ENCODE measurements around the gene OLFM1. TPM values are rescaled to one million over a fixed set of nuclear protein-coding genes. Genes with fewer than 3 reads are reported as not detected.

OLFM1 gene
- total and polyA plus RNA-seq, 2 donors = 21.8 to 45.7 TPM

GRCh38 chr9:135123126-135123772, 35.8 kb downstream of the OLFM1 start:
- no peak for DNase-seq (ENCODE audit: extremely low spot score)
- H3K36me3 ChIP-seq (ENCODE audit: insufficient read depth) = no peaks in the 10 kb centered on the region
- no peaks in the 10 kb centered on the region for H3K4me1 ChIP-seq (ENCODE audit: insufficient read depth)
- no peak overlapping the region for H3K4me3 ChIP-seq (ENCODE audit: low read depth, low read length)
- 62% methylated on average over 6 of the region's 6 CpGs for WGBS
- no peak overlapping the region for H3K27ac ChIP-seq (ENCODE audit: low read depth)

- Histone ChIP-seq H3K4me1 (ENCODE audit: insufficient read depth) (no peaks in the 10 kb centered on the region), H3K27ac (ENCODE audit: low read depth) (no peak overlapping the region), H3K4me3 (ENCODE audit: low read depth, low read length) (no peak overlapping the region), H3K36me3 (ENCODE audit: insufficient read depth) (no peaks in the 10 kb centered on the region)
- DNase-seq (ENCODE audit: extremely low spot score) = no peak
- 58% methylated on average over 7 of the region's 7 CpGs for WGBS
Observed at GRCh38 chr9:135123773-135124134, 36.3 kb downstream of the OLFM1 start.

DNA sequence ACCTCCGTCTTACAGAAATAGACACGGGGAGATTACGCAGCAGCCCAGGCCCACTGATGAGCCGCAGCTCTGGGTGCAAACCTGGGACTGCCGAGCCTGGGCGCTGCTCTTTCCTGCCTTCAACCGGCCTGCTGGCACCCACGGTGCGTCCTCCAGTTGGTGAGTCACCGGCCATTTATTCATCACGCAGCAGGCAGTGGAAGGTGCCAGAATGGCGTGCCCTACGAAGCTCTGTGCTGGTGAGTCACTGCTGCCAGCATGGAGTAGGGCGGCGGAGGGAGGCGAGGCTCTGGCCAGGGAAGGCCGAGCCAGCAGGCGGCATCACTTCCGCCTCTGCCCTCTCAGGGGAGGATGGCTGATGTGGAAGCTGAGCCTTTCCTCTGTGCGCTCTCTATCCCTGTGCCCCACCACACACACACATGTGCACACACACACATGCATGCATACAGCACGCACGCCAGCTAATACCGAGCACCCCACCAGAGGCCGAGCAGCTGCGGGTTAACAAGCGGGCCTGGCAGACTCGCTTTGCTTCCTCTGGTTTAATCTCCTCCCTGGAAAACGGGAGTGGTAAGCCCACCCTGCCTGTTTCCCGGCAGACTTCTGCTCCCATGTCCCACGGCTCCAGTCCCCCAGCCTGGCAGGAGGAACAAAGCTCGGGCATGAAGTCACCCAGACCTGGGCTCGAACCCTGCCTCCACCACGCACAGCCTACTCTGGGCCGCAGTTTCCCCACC, 39.2 kb downstream of the OLFM1 start:
- H3K27ac ChIP-seq (ENCODE audit: low read depth) = no peak overlapping the region
- 69% methylated on average over 34 of the region's 34 CpGs for WGBS
- no peak for DNase-seq (ENCODE audit: extremely low spot score)
- H3K4me3 ChIP-seq (ENCODE audit: low read depth, low read length) = no peak overlapping the region
- H3K4me1 ChIP-seq (ENCODE audit: insufficient read depth) = no peaks in the 10 kb centered on the region
- no peaks in the 10 kb centered on the region for H3K36me3 ChIP-seq (ENCODE audit: insufficient read depth)

GRCh38 chr9:135127718-135128670, 40.5 kb downstream of the OLFM1 start:
- 57% methylated on average over 23 of the region's 23 CpGs for WGBS
- DNase-seq (ENCODE audit: extremely low spot score) = no peak
- no peaks in the 10 kb centered on the region for H3K36me3 ChIP-seq (ENCODE audit: insufficient read depth)
- H3K4me1 ChIP-seq (ENCODE audit: insufficient read depth) = no peaks in the 10 kb centered on the region
- no peak overlapping the region for H3K4me3 ChIP-seq (ENCODE audit: low read depth, low read length)
- H3K27ac ChIP-seq (ENCODE audit: low read depth) = no peak overlapping the region

- WGBS = 91% methylated on average over 7 of the region's 7 CpGs
- H3K27ac ChIP-seq (ENCODE audit: low read depth) = no peak overlapping the region
- no peak overlapping the region for H3K4me3 ChIP-seq (ENCODE audit: low read depth, low read length)
- no peaks in the 10 kb centered on the region for H3K36me3 ChIP-seq (ENCODE audit: insufficient read depth)
- DNase-seq (ENCODE audit: extremely low spot score) = no peak
- H3K4me1 ChIP-seq (ENCODE audit: insufficient read depth) = no peaks in the 10 kb centered on the region
Observed at GRCh38 chr9:135129137-135129695, 41.7 kb downstream of the OLFM1 start.

DNA sequence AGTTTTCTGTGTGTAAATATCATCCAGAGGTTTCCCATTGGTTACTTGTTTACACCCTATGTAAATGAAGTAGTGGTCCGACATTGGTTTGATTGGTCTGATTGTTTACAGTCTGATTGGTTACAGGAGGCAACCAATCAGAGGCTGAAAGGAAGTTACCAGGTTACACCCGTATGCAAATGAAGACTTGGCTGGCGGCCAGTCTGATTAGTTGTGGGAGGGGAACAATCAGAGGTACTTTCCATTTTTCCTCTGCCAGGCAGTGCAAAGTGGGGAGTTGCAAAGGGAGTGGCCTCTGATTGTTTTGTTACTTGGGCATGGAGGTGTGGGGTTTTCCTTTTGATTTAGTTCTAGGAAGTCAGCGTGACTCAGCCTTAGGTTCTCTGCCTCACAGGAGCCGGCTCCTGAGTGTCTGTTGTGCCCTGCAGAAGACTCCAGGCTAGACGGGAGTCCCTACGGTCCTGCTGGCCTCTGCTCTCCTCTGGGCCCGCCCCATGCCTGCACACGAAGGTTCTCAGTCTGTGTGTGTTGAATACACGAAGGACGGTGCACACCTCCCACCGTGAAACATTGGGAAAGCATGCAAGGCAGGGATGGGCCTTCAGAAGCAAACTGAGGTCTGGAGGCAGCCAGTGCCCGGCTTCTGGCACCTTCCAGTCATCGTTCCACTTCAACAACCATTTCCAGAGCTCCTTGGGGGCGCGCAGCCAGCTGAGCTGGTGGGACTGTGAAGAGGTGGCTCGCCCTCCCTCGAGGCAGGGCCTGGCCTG, 42.9 kb downstream of the OLFM1 start:
- 81% methylated on average over 18 of the region's 18 CpGs for WGBS
- H3K36me3 ChIP-seq (ENCODE audit: insufficient read depth) = no peaks in the 10 kb centered on the region
- no peaks in the 10 kb centered on the region for H3K4me1 ChIP-seq (ENCODE audit: insufficient read depth)
- H3K4me3 ChIP-seq (ENCODE audit: low read depth, low read length) = no peak overlapping the region
- H3K27ac ChIP-seq (ENCODE audit: low read depth) = no peak overlapping the region
- DNase-seq (ENCODE audit: extremely low spot score) = no peak

DNA sequence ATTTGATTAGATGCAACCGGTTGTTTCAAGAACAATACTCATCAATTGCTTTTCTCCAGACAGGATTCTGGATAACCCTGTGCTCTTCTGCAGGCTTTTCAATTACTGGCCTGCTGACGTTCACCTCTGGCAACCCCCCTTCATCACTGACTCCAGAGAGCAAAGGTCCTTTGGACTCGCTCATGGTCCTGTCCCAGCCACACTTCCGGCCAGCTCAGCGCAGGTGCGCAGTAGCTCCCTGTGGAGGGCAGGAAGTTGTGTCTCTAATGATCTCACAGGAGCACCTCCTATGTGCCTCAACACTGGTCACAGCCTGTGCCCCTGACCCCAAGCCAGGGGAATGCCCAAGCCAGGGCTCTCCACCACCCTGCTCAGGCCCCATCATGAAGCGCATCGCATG, 44.0 kb downstream of the OLFM1 start:
- Histone ChIP-seq H3K27ac (ENCODE audit: low read depth) (no peak overlapping the region), H3K4me3 (ENCODE audit: low read depth, low read length) (no peak overlapping the region), H3K4me1 (ENCODE audit: insufficient read depth) (no peaks in the 10 kb centered on the region), H3K36me3 (ENCODE audit: insufficient read depth) (no peaks in the 10 kb centered on the region)
- no peak for DNase-seq (ENCODE audit: extremely low spot score)
- 84% methylated on average over 8 of the region's 8 CpGs for WGBS

DNA sequence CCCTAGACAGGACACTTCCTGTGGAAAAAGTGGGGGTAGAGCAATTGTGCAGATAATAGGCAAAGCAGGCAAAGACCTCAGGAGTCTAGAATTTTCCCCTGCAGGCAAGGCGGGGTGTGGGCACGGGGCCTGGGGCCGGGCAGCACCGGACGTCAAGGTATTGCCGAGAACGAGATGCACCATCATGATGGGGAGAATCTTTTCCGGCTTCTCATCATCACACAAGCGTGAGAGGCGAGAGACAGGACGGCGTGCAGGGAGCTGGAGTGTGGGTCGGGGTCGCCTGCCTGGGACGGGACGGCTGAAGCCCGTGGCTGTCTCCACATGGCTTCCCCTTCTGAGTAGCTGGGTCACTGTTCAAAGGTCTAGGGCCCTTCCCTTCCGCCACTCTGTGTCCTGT, 44.5 kb downstream of the OLFM1 start:
- Histone ChIP-seq H3K36me3 (ENCODE audit: insufficient read depth) (no peaks in the 10 kb centered on the region), H3K4me1 (ENCODE audit: insufficient read depth) (no peaks in the 10 kb centered on the region), H3K27ac (ENCODE audit: low read depth) (no peak overlapping the region), H3K4me3 (ENCODE audit: low read depth, low read length) (no peak overlapping the region)
- 87% methylated on average over 18 of the region's 18 CpGs for WGBS
- no peak for DNase-seq (ENCODE audit: extremely low spot score)

DNA sequence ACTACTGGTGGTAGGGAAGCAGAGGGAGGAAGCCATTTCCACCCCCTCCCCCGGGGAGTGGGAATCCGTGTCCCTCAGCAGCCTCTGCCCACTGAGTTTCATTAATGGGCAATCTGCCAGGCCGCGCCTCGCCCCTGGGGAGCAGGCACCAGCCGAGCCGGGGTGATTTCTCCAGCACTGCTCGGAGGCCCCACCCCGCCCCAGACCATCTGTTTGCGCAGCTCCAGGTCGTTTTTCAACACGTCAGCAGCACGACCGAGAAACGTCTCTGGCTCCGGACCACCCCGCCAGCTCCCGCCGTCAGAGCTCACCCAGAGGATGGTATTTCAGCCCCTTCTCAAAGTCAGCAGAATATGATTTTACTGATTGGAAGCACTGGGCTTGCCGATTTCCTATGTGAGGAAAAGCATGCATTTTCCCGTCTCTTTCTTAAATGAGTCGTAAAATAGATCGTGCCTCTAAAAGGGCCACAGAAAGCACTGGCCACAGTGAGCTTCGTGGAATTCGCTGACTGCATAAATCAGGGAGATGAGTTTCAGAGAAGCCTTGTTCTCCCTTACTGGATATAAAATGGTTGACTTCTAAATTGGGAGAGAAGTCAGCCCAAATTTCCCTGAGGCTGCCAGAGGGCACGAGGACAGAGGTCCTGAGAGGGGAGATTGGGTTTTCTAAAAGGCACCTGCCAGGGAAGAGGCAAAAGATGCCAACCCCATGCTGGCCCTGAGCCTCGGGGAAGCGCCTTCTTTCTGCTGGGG, 47.0 kb downstream of the OLFM1 start:
- Histone ChIP-seq H3K27ac (ENCODE audit: low read depth) (no peak overlapping the region), H3K4me1 (ENCODE audit: insufficient read depth) (no peaks in the 10 kb centered on the region), H3K36me3 (ENCODE audit: insufficient read depth) (no peaks in the 10 kb centered on the region), H3K4me3 (ENCODE audit: low read depth, low read length) (no peak overlapping the region)
- 30% methylated on average over 28 of the region's 28 CpGs for WGBS
- DNase-seq (ENCODE audit: extremely low spot score) = no peak

GRCh38 chr9:135135171-135135928, 47.9 kb downstream of the OLFM1 start:
- no peak for DNase-seq (ENCODE audit: extremely low spot score)
- Histone ChIP-seq H3K36me3 (ENCODE audit: insufficient read depth) (no peaks in the 10 kb centered on the region), H3K4me3 (ENCODE audit: low read depth, low read length) (no peak overlapping the region), H3K4me1 (ENCODE audit: insufficient read depth) (no peaks in the 10 kb centered on the region), H3K27ac (ENCODE audit: low read depth) (no peak overlapping the region)
- 86% methylated on average over 13 of the region's 13 CpGs for WGBS

DNA sequence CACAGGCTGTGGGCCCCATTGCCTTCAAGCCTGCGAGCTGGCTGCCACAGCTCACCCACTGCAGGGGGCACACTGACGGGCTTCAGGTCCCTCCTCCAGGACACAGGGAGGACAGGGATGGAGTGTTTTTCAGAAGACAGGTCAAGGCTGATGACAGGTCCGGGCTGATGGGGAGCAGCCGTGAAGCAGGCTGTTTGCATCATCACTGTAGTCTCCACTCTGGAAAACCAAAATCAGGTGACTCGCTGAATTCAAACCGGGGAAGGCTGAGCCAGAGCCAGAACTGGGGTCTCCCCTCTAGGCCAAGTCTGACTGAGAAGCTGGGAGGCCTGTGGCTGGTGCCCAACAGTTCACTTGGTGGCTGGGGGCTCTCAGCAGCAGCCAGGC, 48.5 kb downstream of the OLFM1 start:
- no peaks in the 10 kb centered on the region for H3K4me1 ChIP-seq (ENCODE audit: insufficient read depth)
- DNase-seq (ENCODE audit: extremely low spot score) = no peak
- 45% methylated on average over 6 of the region's 6 CpGs for WGBS
- no peaks in the 10 kb centered on the region for H3K36me3 ChIP-seq (ENCODE audit: insufficient read depth)
- no peak overlapping the region for H3K27ac ChIP-seq (ENCODE audit: low read depth)
- H3K4me3 ChIP-seq (ENCODE audit: low read depth, low read length) = no peak overlapping the region

DNA sequence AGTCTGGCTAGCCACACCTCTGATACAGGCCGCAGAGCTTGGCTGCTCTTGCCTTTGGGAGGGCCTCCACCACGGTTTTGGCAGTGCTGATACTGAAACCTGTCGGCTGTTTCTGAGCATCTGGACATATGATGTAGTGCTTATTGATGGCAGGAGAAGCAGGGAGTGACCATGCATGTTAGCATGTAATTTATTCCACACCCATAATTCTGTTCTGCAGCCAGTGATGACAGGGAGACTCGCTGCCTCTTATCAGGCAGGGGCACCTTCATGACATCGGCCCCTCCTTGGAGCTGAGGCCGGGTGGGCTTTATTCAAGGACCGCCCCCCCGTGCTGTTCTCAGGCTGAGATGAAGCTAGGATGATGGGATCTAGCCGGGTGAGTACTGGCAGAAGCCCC, 49.0 kb downstream of the OLFM1 start:
- no peak for DNase-seq (ENCODE audit: extremely low spot score)

More for the DNA sequence above, 49.0 kb downstream of the OLFM1 start:
- Histone ChIP-seq H3K27ac (ENCODE audit: low read depth) (no peak overlapping the region), H3K4me3 (ENCODE audit: low read depth, low read length) (no peak overlapping the region), H3K36me3 (ENCODE audit: insufficient read depth) (no peaks in the 10 kb centered on the region), H3K4me1 (ENCODE audit: insufficient read depth) (no peaks in the 10 kb centered on the region)
- WGBS = 42% methylated on average over 9 of the region's 9 CpGs
